Type B pancreatic cell (in vitro differentiated cells): Measurements from ENCODE around the gene CRHR1. TPM values are rescaled to one million over a fixed set of nuclear protein-coding genes. Genes with fewer than 3 reads are reported as not detected.

Experiments used
- DNase-seq: peaks from one replicate; pipeline ENCODE4 v3.0.0; 2021; ENCODE audit warnings: mixed read lengths; ENCODE audit not compliant: unreplicated experiment; ENCODE audit errors: extremely low spot score
- H3K27ac Mint-ChIP-seq: 2 replicates; pipeline ENCODE4 v1.8.0; 2021; ENCODE audit warnings: mild to moderate bottlenecking, mixed read lengths
- H3K27me3 Mint-ChIP-seq: 2 replicates; pipeline ENCODE4 v1.8.0; 2021; ENCODE audit warnings: mixed read lengths
- H3K36me3 Mint-ChIP-seq: 2 replicates; pipeline ENCODE4 v1.8.0; 2021; ENCODE audit warnings: mixed read lengths
- H3K4me1 Mint-ChIP-seq: one replicate; pipeline ENCODE4 v1.8.0; 2021; ENCODE audit warnings: mixed read lengths; ENCODE audit not compliant: unreplicated experiment
- H3K4me3 Mint-ChIP-seq: 2 replicates; pipeline ENCODE4 v1.8.0; 2021; ENCODE audit warnings: mild to moderate bottlenecking, mixed read lengths
- H3K9me3 Mint-ChIP-seq: 2 replicates; pipeline ENCODE4 v1.8.0; 2021; ENCODE audit warnings: mixed read lengths
- CTCF ChIP-seq: fragments of 200-600 bp; sonication (generic); conservative IDR thresholded peaks from 2 replicates; pipeline ENCODE4 v1.5.0; 2021; ENCODE audit warnings: antibody characterized with exemption, mild to moderate bottlenecking
- total RNA-seq: library from RNA; stranded (reverse); gene quantifications from 2 replicates; pipeline ENCODE4 v1.2.1, GENCODE V29; 2021; ENCODE audit warnings: low replicate concordance

Gene CRHR1
- total RNA-seq, 1 donor from 2014 or later: 0.43 TPM

- Mint-ChIP-seq H3K36me3 (no peaks in the 10 kb centered on the region), H3K27ac (no peak overlapping the region), H3K4me3 (no peak overlapping the region), H3K9me3 (no peaks in the 10 kb centered on the region), H3K27me3 (peaks cover 33% of the 10 kb centered on the region), H3K4me1 (peaks cover 8% of the 10 kb centered on the region)
- no peak for TF ChIP-seq CTCF
- no peak for DNase-seq
These were observed 93.3 kb downstream of the CRHR1 start for GRCh38 chr17:45877467-45877866.

- H3K27me3 Mint-ChIP-seq: peaks cover 42% of the 10 kb centered on the region
These were observed 98.9 kb downstream of the CRHR1 start for GRCh38 chr17:45883063-45883462.

More at GRCh38 chr17:45883063-45883462, 98.9 kb downstream of the CRHR1 start:
- no peaks in the 10 kb centered on the region for H3K9me3 Mint-ChIP-seq
- no peak for TF ChIP-seq CTCF
- no peaks in the 10 kb centered on the region for H3K36me3 Mint-ChIP-seq
- H3K4me1 Mint-ChIP-seq: no peaks in the 10 kb centered on the region
- no peak overlapping the region for H3K4me3 Mint-ChIP-seq
- no peak overlapping the region for H3K27ac Mint-ChIP-seq
- no peak for DNase-seq

Other genes with a start within 250 kb of the CRHR1 start
- gene SPPL2C, start 60.6 kb downstream of the CRHR1 start, total RNA-seq: not detected in 2 replicates
- 3.5 and 4.5 TPM in 2 replicates for gene MAPT, start 110.2 kb downstream of the CRHR1 start, total RNA-seq
- not detected in 2 replicates for gene STH, start 214.9 kb downstream of the CRHR1 start, total RNA-seq